HG03039 (cell line): ENCODE results near the gene RAPGEF1.

ENCODE experiments used
- ATAC-seq: cut with Tn5 transposase; IDR thresholded peaks from one replicate; pipeline ENCODE4 v1.9.1; 2021; ENCODE audit warnings: mild to moderate bottlenecking, moderate library complexity; ENCODE audit not compliant: unreplicated experiment

Gene RAPGEF1

DNA sequence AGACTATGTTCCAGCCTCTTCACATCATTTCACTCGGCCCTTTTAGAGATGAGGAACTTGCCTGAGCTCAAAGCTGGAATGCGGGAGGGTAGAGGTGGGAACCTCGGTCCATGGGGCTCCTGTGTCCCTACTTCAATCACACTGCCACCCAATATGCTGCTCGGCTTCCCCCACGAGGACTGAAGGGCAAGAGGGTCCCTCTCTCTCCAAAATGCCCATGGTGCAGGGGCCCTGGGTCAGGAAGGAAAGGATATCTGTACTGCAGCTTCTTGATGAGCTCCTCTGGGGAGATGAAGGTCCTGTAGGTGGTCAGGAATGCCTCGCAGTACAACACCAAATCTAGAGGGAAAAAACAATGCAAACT is 148.0 kb downstream of the RAPGEF1 start:
- no peak for ATAC-seq

DNA sequence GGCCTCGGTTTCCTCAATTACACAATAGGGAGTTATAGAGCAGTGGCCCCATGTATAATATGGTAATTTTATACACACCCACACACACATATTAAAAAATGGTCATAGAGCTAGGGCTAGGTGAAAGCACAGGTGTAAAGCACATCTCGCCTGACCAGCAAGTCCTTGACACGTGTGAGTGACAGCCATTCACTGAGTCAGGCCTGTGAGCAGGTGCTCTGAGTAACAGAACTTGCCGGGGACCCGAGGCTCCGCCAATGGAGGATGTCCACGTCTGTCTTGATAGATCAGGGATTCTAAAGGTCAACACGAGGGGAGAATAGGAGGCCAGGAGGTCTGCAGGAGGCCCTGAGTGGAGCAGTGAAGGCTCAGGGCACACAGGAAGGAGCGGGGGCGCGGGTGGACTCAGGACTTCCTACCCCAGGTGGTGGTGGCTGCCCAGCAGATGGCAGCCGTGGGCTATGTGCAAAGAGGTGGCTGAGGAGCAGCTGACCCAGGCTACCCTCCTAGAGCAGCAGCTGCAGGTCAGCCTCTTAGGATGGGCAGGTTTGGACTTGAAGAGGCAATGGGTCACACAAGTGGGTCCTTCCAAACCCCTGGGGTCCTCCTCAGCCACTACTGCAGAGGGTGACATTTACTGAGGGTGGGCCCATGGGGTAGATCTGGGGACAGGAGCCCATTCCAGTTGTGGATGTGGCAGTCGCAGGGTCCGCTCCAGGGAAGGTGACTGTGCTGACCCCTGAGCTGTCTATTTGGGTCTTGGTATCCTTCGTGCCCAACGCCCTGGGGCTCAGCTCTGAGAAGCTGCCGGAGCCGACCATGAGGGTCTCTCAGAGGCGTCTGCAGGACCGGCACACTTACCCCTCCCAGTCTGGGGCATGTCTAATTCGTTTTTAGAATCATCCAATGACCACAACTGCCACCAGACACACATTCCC is 148.7 kb downstream of the RAPGEF1 start:
- no peak for ATAC-seq

DNA sequence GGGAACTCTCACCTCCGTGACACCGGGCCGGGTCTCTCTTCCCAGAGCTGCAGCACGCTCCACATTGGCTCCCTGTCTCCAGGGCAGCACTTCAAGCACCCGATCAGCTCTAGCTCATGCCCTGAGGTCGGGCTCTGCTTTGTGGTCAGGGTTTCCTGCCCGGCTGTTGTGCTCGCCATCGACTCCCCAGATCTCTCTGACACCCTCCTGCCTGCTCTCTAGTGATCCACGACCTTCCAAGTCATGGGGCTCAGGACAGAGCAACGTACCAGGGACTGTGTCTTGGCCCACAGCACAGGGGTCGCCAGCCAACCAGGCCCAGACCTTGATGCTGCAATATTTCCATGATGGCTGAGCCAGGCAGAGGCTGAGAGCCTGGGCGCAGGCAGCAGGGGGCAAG is 149.4 kb downstream of the RAPGEF1 start:
- no peak for ATAC-seq

DNA sequence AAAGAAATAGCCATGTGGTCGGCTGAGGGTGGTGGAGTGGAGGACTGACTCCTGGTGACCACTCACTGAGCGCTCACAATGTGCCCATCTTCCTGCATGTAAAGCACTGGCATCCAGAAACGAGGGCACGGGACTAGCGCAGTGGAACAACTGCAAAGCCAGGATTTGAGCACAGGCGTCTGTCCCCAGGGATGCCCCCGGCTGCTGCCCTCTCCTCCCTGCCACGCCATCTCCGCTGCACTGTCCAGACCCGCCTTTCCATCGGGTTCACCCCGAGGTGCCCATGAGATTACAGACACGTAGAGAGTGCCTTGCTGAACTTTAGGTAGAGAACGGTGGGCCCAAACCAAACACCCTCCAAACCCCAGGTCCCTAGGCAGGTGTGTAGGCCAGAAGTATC is 149.9 kb downstream of the RAPGEF1 start:
- ATAC-seq = no peak

DNA sequence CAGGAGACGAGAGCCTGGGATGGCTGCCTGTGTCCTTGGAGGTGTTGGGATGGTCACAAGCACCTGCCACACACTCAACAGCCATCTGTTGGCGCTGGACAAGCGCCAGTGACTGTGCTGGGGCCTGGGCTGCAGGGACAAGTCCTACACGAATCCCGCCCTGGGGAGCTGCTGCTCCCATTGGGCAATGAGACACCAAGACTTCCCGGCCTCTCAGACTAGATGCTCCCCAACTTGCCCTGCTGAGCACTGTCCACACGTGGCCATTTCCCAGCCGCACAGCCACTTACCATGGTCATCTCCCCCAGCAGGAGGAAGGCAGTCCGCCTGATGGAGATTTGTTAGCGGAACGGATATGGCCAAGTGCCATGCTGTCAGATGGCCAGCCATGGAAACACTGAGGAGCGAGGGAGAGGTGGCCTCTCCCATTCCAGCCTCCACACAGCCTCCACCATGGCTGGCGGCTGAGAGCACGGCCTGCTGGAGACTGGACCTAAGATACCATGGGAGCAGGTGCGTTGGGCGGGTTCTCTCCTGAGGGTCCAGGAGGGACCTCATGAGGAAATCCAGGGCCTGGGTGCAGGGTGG is 150.7 kb downstream of the RAPGEF1 start:
- no peak for ATAC-seq

DNA sequence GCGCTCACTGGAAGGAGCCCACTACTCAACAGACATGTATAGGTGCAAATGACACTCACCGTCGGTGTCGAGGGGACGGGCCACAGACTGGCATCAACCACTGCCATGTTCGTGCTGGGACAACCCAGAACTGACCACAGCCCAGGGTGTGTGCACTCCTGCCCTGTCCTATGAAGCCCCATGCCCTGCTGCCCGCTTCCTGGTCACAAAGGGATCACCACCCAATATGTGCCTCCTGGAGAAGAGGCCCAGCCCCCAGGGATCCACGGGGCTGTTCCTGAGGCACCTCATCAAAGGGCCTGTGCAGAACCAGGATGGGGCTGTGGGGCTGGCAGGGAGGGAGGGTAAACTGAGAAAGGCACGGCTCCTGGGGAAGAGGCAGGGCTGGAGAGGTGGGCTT is 151.5 kb downstream of the RAPGEF1 start:
- no peak for ATAC-seq

DNA sequence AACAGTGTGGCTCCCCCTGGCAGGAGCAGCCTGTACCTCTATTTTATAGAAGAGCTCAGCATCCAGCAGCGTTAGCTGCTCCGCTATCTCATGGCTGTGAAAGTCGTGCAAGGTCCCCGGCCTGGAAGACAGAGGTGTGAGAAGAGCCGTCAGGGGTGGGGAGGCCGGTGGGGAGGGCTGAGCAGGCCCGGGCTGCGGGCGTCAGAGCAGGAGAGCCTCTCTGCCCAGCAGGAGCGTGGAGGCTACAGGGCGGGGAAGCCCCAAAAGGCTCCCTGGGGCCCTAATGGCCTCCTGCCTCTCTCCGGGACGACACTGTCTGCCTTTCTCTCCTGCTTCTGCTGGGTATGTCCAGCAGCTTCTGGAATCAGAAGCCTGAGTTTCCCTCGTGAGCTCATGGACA is 152.0 kb downstream of the RAPGEF1 start:
- no peak for ATAC-seq

DNA sequence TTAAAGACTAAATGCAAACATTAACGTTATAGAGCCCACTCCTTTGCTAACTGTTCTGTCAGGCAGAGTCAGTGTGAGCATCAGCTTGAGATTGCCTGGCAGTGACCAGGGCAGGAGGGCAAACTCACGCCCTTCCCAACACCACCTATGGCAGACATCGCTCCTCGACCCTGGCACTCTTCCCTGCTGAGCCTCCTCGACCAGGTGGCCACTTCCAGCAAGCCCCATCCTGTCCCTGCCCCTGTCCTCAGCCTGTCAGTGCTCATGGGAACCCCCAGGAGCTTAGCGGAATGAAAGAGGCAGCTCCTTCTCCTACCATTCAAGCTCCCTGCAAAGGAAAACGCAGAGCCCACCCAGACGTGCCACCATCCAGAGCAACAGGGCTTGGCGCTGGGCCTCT is 152.5 kb downstream of the RAPGEF1 start:
- no peak for ATAC-seq

DNA sequence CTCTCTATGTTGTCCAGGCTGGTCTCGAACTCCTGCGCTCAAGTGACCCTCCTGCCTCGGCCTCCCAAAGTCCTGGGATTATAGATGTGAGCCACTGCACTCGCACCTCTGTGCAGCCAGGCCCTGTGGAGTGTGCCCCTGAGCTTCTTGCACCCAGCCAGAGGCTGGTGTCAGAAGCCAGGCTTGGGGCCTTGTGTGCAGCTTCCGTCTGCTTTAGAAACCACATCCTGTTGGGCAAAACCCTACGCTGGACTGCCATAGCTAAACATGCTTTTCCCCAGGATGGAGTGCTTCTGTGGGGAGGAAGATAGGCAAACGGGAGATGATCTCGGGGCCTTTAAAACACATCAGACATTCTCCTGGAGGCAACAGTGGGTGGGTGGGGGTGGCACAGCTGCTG is 154.5 kb downstream of the RAPGEF1 start:
- ATAC-seq = no peak

DNA sequence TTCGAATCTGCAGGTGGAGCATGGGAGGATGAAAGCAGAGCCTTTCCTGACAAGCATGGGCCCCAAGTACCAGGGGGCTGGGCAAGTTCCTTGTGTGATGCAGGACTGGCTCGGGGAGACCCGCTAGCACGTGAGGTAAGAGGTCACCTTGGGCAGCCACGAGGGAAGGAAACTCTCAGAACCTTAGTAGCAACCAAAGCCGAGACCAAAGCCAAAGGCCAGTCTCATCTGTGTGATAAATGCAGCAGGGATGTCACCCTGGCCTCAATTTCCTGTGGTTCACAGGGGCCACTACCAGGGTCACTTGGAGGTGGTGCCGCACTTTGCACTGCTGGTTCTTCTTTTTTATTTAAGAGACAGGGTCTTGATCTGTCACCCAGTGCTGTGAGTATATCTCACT is 155.0 kb downstream of the RAPGEF1 start:
- no peak for ATAC-seq

DNA sequence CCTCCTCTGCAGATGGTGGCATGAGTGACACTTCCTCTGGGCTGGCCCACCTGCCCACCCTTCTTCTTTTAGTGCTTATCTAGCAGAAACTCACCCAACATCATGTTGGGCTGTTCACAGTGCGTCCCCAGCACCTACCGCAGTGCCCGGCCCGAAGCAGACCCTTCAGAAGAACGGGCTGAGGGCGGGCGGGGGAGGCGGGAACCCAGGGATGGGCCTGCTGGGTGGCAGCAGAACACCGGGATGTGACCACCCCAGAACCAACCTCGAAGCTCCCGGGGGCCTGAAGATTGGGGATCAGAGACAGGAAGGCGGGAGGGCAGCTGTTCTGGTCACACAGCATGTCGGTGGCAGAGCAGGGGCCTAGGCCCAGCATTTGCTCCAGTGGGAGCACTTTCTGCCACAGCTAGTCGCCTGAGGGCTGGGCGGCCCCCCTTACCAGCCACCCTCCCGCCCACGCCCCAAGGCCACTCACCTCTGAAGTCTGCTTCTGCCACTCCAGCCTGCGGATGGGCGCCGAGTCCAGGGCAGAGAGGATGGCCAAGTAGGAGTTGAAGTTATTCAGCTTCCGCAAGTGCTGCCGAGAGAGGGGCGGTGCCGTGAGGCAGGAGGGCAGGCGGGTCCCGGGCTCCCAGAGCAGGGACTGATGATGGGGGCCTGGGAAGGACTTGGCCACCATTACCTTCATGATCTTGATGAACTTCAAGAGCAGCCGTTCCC is 155.9 kb downstream of the RAPGEF1 start:
- no peak for ATAC-seq

DNA sequence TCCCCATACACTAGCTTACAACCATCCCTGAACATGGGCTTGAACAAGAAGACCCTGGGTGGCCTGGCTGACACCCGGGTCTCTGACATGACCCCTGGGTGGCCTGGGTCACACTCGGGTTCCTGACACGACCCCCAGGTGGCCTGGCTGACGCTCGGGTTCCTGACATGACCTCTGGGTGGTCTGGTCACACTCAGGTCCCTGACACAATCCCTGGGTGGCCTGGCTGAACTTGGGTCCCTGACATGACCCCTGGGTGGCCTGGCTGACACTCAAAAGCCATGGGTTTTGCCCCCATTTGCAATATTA is 156.6 kb downstream of the RAPGEF1 start:
- ATAC-seq = no peak

DNA sequence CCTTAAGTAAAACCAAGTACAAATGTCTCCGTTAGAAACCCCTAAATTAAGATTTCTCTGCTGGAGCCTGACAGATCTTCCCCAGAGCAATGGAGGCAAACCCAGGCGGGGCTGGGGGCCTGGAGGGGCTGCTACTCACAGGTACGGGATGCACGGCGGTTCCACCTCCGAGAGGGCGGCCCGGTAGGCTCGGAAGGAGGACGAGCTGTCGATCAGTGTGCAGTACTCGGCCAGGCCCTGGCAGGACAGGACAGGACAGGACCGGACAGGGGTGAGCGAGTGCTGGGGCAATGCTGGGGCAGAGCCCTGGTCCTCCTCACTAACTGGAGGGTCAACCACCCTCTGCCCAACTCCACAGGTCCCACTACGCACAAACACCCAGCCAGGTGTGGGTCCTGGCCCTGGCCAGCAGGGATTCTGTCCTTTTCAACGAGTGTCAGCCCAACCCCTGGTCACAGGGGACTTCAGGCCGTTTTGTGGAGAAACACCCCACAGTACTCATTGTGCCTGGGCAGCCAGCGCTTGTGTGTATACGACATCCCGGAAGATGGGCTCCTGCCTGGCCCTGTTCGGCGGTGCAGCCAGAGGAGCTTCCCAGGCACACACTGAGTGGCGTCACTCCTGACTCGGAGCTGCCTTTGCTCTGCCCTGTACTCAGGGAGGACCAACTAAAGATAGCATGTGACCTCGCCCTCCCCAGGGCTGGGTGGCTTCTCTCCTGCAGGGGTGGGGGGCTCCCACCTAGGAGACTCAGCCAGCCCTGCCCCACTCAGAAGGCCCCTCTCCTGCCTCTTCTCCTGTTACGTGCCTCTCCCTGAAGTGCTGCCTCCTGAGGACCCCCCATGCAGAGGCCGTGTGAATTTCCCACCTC is 157.2 kb downstream of the RAPGEF1 start:
- ATAC-seq = no peak

DNA sequence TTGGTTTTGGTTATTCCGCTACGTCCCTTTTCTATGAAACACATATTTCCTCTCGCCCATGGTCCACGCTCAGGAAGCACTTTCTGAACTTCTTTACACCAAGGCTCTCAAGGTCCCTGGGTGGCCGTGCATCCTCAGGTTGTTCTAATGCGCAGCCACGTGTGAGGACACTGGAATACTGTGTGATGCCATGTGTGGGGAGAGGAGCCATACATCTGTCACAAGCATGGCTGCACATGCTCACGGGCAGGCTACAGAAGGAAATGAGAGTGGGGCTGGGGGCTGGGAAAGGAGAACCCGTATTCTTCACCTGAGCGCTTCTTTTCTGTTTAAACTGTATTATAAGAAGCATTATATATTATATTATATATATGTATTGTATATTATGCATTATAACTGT is 157.8 kb downstream of the RAPGEF1 start:
- ATAC-seq = no peak

DNA sequence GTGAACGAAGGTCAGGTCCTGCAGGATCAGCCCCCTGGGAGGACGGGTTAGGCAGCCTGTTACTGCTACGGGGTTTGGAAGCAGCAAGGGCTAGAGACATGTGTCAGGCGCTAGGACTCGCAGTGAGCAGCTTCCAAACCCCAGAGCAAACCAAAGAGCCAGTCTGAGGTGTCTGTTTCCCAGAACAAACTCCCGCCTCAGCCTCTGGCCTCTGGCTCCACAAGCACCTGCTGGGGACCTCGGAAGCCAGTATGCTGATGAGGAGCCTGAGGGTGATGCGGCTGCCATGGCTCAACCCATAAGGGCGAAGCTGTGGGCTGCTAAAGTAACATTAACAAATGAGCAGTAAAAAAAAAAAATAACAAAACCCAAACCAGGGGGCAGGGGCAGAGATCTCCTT is 159.5 kb downstream of the RAPGEF1 start:
- ATAC-seq = no peak

DNA sequence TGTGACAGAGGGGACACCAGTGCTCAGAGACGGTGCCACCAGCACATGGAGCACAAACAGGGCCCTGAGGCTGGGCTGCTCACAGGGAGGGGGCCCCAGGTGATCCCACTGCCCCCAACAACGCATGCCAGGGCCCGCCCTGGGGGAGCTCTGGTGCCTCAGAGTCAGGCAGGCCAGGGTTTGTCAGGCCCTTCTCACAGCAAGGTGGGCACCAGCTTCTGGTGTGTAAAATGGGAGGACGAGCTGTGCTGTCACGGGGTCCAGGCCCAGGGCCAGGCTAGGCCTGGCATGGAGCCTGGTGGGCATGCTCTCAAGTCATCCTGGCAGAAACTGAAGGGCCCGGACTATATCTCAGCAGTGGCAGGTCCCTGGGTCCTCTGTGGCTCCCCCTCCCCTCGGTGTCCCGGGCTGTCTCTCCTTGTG is 160.1 kb downstream of the RAPGEF1 start:
- no peak for ATAC-seq

DNA sequence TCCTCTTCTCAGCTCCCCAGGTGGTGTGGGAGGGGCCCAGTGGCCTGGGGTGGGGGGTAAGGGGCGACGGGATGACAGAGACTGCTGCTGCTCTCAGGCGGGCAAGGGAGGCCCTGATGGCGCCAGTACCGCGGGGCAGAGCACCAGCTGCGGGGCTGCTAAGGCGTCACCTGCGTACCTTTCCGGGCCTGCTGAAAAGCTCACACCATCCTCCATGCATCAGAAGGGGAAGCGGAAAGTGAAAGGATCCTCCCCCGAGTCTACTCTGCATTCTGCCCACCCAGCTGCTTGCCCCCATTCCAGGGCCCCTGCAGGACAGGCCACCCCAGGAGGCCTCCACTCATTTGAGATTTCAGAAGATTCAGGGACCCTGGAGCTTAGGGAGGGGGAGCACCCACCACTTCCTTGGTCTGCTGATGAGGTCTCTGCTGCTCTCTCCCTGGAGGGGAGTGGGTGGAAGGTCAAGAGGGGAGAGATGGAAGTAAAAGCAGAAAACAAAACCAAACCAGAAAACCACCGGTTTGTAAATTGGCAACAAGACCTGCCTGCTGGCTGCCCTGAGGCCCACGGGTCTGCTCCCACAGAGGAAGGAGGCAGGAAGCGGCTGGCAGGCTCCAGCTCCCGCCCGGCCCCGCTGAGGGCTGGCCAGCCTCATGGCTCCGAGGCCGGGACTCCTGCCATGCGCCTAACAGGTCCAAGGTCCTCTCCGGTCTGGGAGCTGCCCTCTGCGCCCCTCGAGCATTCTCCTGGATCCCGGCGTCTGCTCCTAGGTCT is 161.0 kb downstream of the RAPGEF1 start:
- no peak for ATAC-seq

DNA sequence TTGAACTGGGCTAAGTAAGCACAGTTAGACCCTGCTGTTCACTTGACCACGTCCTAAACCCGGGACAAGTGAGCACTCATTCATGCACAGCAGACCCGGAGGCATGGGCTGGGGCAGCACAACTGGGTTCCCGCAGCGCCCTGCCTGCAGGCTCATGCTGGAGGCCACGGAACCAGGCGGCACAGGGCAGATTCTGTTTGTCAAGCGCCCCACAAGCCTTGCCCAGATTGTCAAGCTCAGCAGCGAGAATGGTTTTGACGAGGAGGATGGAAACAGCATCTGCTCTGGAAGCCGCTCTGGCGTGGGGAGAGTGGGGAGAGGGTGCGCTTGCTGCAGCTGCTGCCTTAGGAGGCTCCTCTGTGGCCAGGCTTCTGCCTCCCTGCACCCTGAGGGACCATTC is 161.9 kb downstream of the RAPGEF1 start:
- ATAC-seq = no peak

DNA sequence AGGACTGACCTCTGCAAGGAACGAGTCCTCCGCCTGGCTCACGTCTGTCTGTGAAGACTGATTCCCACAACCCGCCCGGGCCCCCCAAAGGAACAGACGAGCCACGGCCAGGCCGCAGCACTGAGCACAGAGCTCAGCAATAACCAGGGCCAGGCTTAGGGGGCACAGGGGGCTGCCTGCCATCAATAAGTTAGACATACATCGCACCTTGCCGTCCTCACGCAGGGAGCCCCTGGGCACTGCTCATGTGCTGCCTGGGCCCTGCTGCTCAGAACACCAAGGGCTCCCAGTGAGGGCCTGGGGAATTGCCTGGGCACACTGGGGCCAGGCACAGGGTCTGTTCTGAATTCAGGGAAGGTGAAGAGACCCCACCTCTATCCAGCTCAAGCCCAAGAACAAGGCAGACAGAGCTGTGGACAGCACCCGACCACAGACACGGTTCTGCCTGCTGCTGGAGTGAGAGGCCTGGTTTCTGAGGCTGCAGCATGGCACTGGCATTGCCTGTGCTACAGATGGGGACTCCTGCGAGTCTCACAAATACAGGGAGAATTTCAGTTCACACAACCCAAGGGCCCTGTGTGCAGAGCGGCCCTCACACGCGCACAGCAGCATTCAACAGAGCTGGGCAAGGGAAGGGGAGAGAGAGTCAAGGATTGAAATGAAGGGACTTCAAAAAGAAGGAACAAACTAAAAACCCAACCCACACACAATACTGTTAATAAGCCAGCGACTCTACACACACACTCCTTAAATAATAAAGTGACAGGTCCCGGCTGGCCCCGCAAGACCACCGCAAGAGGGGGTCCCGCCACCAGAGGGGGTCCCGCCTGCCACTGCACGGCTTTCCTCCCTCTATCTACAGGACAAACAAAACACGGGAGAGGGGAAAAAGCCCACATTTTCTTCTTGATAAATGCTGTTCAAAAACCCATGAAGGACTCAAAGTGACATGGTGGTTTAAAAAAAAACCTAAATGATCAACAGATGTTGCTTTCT is 162.6 kb downstream of the RAPGEF1 start:
- no peak for ATAC-seq
